Activated T-helper 2 cell treated with anti-CD3 and anti-CD28 coated beads, Interferon-gamma antibody, Interleukin-2, Interleukin-4, amounts not matched to agents 10 μg/mL and 5 μg/mL and 100 μg/mL, durations not matched to agents 14 hours and 24 hours and 36 hours (primary cell): ENCODE measurements around the gene GSTCD. TPM values are rescaled to one million over a fixed set of nuclear protein-coding genes. Genes with fewer than 3 reads are reported as not detected.
"Not testable (repeated sequence)": the region's sequence is repeated elsewhere in the genome, so short reads cannot be mapped to it uniquely, and the experiment has no call there.

Experiments used
- DNase-seq: peaks from one replicate; pipeline ENCODE4 v3.0.0; 2021; ENCODE audit warnings: low spot score
- H3K27ac Mint-ChIP-seq: one replicate; pipeline ENCODE4 v1.8.0; 2021; ENCODE audit warnings: mixed read lengths
- H3K27me3 Mint-ChIP-seq: one replicate; pipeline ENCODE4 v1.8.0; 2021; ENCODE audit warnings: low read depth, mixed read lengths
- H3K36me3 Mint-ChIP-seq: one replicate; pipeline ENCODE4 v1.8.0; 2021; ENCODE audit warnings: low read depth, mixed read lengths
- H3K4me1 Mint-ChIP-seq: one replicate; pipeline ENCODE4 v1.8.0; 2021; ENCODE audit warnings: low read depth, mixed read lengths
- H3K4me3 Mint-ChIP-seq: one replicate; pipeline ENCODE4 v1.8.0; 2021; ENCODE audit warnings: low read depth, mild to moderate bottlenecking, moderate library complexity, mixed read lengths
- H3K9me3 Mint-ChIP-seq: one replicate; pipeline ENCODE4 v1.8.0; 2021; ENCODE audit warnings: mixed read lengths
- intact Hi-C: fragments of 100-400 bp; cut with micrococcal nuclease; formaldehyde crosslinking; loops from one replicate; pipeline ENCODE4 v1.15.1; 2023
- total RNA-seq: library from RNA; stranded (reverse); gene quantifications from 2 replicates; pipeline ENCODE4 v1.2.3, GENCODE V29; 2022

GSTCD gene
- total RNA-seq, 1 donor from 2014 or later: 15.7 TPM

GRCh38 chr4:105837037-105837436 lies 128.5 kb downstream of the GSTCD start:
- no peaks in the 10 kb centered on the region for H3K9me3 Mint-ChIP-seq
- H3K4me1 Mint-ChIP-seq: no peaks in the 10 kb centered on the region
- H3K27me3 Mint-ChIP-seq: no peaks in the 10 kb centered on the region
- H3K27ac Mint-ChIP-seq: no peak overlapping the region
- no peak overlapping the region for H3K4me3 Mint-ChIP-seq
- DNase-seq: no peak
- H3K36me3 Mint-ChIP-seq: peaks cover 6% of the 10 kb centered on the region
- intact Hi-C loops: no loop called here

- Mint-ChIP-seq H3K27me3 (no peaks in the 10 kb centered on the region), H3K4me1 (no peaks in the 10 kb centered on the region), H3K9me3 (no peaks in the 10 kb centered on the region), H3K4me3 (no peak overlapping the region), H3K36me3 (peaks cover 9% of the 10 kb centered on the region), H3K27ac (no peak overlapping the region)
- DNase-seq: no peak
- intact Hi-C loops: no loop called here
Observed at GRCh38 chr4:105838082-105838481, 129.5 kb downstream of the GSTCD start.

GRCh38 chr4:105840426-105841174 lies 132.0 kb downstream of the GSTCD start:
- Mint-ChIP-seq H3K27me3 (no peaks in the 10 kb centered on the region), H3K4me1 (no peaks in the 10 kb centered on the region), H3K9me3 (no peaks in the 10 kb centered on the region), H3K4me3 (no peak overlapping the region), H3K27ac (no peak overlapping the region), H3K36me3 (peaks cover 11% of the 10 kb centered on the region)
- DNase-seq: no peak
- intact Hi-C loops: no loop called here

GRCh38 chr4:105843941-105844340 lies 135.4 kb downstream of the GSTCD start:
- Mint-ChIP-seq H3K9me3 (no peaks in the 10 kb centered on the region), H3K4me3 (no peak overlapping the region), H3K27me3 (no peaks in the 10 kb centered on the region), H3K4me1 (no peaks in the 10 kb centered on the region), H3K27ac (no peak overlapping the region), H3K36me3 (peaks cover 6% of the 10 kb centered on the region)
- intact Hi-C loops: no loop called here
- no peak for DNase-seq

- DNase-seq: no peak
- intact Hi-C loops: no loop called here
- Mint-ChIP-seq H3K27ac (no peak overlapping the region), H3K4me3 (no peak overlapping the region), H3K36me3 (peaks cover 6% of the 10 kb centered on the region), H3K9me3 (no peaks in the 10 kb centered on the region), H3K4me1 (no peaks in the 10 kb centered on the region), H3K27me3 (no peaks in the 10 kb centered on the region)
Observed at GRCh38 chr4:105845559-105845958, 137.0 kb downstream of the GSTCD start.

- intact Hi-C loops, H3K36me3 Mint-ChIP-seq, H3K27ac Mint-ChIP-seq, H3K9me3 Mint-ChIP-seq, H3K4me3 Mint-ChIP-seq, H3K27me3 Mint-ChIP-seq, H3K4me1 Mint-ChIP-seq, DNase-seq: not testable (repeated sequence)
Observed at GRCh38 chr4:105848359-105848758, 139.8 kb downstream of the GSTCD start.

GRCh38 chr4:105851196-105851595 lies 142.6 kb downstream of the GSTCD start:
- Mint-ChIP-seq H3K36me3 (no peaks in the 10 kb centered on the region), H3K27ac (no peak overlapping the region), H3K4me3 (no peak overlapping the region), H3K27me3 (no peaks in the 10 kb centered on the region), H3K4me1 (no peaks in the 10 kb centered on the region), H3K9me3 (peaks cover 15% of the 10 kb centered on the region)
- DNase-seq: no peak
- intact Hi-C loops: no loop called here

GRCh38 chr4:105852230-105852629 lies 143.6 kb downstream of the GSTCD start:
- H3K27me3 Mint-ChIP-seq, H3K36me3 Mint-ChIP-seq, H3K4me1 Mint-ChIP-seq, H3K4me3 Mint-ChIP-seq, intact Hi-C loops, DNase-seq, H3K27ac Mint-ChIP-seq: not testable (repeated sequence)
- peaks cover 15% of the 10 kb centered on the region for H3K9me3 Mint-ChIP-seq

- intact Hi-C loops: no loop called here
- no peak overlapping the region for H3K4me3 Mint-ChIP-seq
- H3K36me3 Mint-ChIP-seq: no peaks in the 10 kb centered on the region
- H3K4me1 Mint-ChIP-seq: no peaks in the 10 kb centered on the region
- no peak overlapping the region for H3K27ac Mint-ChIP-seq
- H3K9me3 Mint-ChIP-seq: peaks cover 24% of the 10 kb centered on the region
- no peak for DNase-seq
- no peaks in the 10 kb centered on the region for H3K27me3 Mint-ChIP-seq
Observed at GRCh38 chr4:105858466-105859040, 150.0 kb downstream of the GSTCD start.

- intact Hi-C loops: no loop called here
- H3K9me3 Mint-ChIP-seq: peaks cover 21% of the 10 kb centered on the region
- no peak overlapping the region for H3K27ac Mint-ChIP-seq
- no peaks in the 10 kb centered on the region for H3K36me3 Mint-ChIP-seq
- DNase-seq: no peak
- H3K4me1 Mint-ChIP-seq: no peaks in the 10 kb centered on the region
- H3K4me3 Mint-ChIP-seq: no peak overlapping the region
- no peaks in the 10 kb centered on the region for H3K27me3 Mint-ChIP-seq
Observed at GRCh38 chr4:105859233-105859632, 150.6 kb downstream of the GSTCD start.

- no peaks in the 10 kb centered on the region for H3K4me1 Mint-ChIP-seq
- H3K27ac Mint-ChIP-seq: no peak overlapping the region
- no peak overlapping the region for H3K4me3 Mint-ChIP-seq
- H3K9me3 Mint-ChIP-seq: no peaks in the 10 kb centered on the region
- no peaks in the 10 kb centered on the region for H3K27me3 Mint-ChIP-seq
- H3K36me3 Mint-ChIP-seq: no peaks in the 10 kb centered on the region
- intact Hi-C loops: loop anchor here (2.0 kb wide), 1 partner anchor 42 kb away; no protein-coding TSS in a partner anchor
- DNase-seq: no peak
Observed at GRCh38 chr4:105870963-105871362, 162.4 kb downstream of the GSTCD start.

GRCh38 chr4:105871997-105872396 lies 163.4 kb downstream of the GSTCD start:
- Mint-ChIP-seq H3K4me1 (no peaks in the 10 kb centered on the region), H3K27me3 (no peaks in the 10 kb centered on the region), H3K36me3 (no peaks in the 10 kb centered on the region), H3K4me3 (no peak overlapping the region), H3K9me3 (no peaks in the 10 kb centered on the region), H3K27ac (no peak overlapping the region)
- intact Hi-C loops: loop anchor here (2.0 kb wide), 1 partner anchor 41 kb away; no protein-coding TSS in a partner anchor
- DNase-seq: no peak

GRCh38 chr4:105875233-105875632 lies 166.6 kb downstream of the GSTCD start:
- intact Hi-C loops: no loop called here
- no peak for DNase-seq
- Mint-ChIP-seq H3K4me1 (no peaks in the 10 kb centered on the region), H3K9me3 (no peaks in the 10 kb centered on the region), H3K27ac (no peak overlapping the region), H3K27me3 (no peaks in the 10 kb centered on the region), H3K4me3 (no peak overlapping the region), H3K36me3 (no peaks in the 10 kb centered on the region)
